Fibroblast of mammary gland (primary cell): ENCODE data around the gene NRCAM.

Source experiments
- DNase-seq: peaks from one replicate; pipeline ENCODE4 v3.0.0-alpha.2; 2010; ENCODE audit warnings: low read depth
- H3K4me3 ChIP-seq: 2 replicates; pipeline ENCODE4 v1.5.1; 2011; ENCODE audit warnings: low read depth, mild to moderate bottlenecking, low read length, moderate library complexity; ENCODE audit not compliant: control insufficient read depth
- TF ChIP-seq, protein P1 (sequence below): conservative IDR thresholded peaks from 2 replicates; pipeline ENCODE4 v1.5.1; 2011; ENCODE audit warnings: low read depth, low read length, inconsistent platforms; ENCODE audit not compliant: control insufficient read depth, insufficient read depth

Gene NRCAM

DNA sequence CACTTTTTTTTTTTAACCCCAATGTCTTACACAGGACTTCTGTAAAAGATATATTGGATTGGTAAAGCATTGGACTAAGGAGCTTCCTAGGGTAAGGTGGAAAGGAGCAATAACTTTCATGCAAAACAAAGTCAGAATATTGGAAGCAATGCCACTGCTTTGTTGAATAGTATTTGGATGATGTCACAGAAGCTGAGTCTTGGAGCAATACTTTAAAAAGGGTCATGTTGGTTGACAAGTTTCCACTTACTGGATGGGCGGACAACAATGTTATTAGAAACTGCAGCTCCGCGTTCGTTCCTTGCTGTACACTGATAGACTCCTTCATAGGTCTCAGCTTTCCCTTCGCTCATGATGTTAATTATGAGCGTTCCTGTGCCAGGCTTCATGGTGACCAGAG lies 224.2 kb downstream of the NRCAM start:
- TF ChIP-seq, protein P1, sequence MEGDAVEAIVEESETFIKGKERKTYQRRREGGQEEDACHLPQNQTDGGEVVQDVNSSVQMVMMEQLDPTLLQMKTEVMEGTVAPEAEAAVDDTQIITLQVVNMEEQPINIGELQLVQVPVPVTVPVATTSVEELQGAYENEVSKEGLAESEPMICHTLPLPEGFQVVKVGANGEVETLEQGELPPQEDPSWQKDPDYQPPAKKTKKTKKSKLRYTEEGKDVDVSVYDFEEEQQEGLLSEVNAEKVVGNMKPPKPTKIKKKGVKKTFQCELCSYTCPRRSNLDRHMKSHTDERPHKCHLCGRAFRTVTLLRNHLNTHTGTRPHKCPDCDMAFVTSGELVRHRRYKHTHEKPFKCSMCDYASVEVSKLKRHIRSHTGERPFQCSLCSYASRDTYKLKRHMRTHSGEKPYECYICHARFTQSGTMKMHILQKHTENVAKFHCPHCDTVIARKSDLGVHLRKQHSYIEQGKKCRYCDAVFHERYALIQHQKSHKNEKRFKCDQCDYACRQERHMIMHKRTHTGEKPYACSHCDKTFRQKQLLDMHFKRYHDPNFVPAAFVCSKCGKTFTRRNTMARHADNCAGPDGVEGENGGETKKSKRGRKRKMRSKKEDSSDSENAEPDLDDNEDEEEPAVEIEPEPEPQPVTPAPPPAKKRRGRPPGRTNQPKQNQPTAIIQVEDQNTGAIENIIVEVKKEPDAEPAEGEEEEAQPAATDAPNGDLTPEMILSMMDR: no peak
- DNase-seq: no peak
- no peak overlapping the region for H3K4me3 ChIP-seq

DNA sequence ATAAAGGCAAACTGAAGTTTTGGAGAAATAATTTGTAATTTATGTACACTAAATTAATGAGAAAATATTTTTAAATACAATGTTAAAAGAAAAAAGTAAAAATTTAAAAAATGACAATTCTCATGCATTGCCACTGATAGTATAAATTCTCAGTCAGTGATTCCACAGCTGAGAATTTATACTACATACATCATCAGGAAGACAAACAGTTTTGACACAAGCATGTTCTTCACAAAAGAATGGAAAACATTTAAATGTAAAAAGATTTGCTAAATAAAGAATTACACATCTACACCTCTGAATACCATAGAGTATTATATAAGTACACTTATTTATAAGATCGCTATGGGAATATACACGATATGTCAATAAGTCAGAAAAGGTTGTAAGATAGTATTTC lies 225.0 kb downstream of the NRCAM start:
- H3K4me3 ChIP-seq: no peak overlapping the region
- DNase-seq: no peak
- TF ChIP-seq, protein P1: no peak

DNA sequence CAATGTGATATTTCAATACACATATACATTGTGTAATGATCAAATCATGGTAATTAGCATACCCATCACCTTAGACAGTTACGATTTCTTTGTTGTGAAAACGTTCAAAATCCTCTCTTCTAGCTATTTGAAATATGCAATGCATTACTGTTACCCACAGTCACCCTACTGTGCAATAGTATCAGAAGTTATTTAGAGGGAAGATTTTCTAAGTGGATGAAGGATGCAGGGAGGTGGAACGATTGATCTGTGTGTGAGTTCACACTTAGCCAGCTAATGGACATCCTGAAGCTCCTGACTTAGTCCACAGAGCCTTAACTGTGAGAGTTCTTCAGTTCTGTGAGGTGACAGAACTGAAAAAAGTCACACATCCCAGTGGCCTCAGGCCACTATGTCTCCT lies 228.9 kb downstream of the NRCAM start:
- DNase-seq: no peak
- TF ChIP-seq, protein P1: no peak
- H3K4me3 ChIP-seq: no peak overlapping the region

DNA sequence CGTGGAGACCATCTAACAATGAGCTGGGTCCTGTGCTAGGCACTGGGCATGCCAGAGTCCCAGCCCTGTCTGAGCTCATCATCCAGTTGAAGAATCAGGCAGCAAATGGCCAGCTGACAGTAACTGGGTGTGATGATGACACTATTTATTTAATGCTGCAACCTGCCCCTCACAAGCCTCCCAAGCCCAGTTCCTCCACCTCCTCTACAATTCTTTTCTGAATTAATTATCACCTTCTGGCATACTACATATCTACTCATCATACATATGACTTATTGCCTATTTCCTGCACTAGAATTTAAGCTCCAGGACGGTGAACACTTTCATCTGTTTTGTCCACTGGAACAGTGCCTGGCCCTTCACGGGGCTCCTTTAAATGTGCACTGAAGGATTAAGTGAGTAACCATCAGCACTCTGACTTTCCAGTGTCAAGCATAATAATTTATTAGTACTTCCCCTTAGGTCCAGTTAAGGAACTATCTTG lies 229.4 kb downstream of the NRCAM start:
- DNase-seq: no peak

DNA sequence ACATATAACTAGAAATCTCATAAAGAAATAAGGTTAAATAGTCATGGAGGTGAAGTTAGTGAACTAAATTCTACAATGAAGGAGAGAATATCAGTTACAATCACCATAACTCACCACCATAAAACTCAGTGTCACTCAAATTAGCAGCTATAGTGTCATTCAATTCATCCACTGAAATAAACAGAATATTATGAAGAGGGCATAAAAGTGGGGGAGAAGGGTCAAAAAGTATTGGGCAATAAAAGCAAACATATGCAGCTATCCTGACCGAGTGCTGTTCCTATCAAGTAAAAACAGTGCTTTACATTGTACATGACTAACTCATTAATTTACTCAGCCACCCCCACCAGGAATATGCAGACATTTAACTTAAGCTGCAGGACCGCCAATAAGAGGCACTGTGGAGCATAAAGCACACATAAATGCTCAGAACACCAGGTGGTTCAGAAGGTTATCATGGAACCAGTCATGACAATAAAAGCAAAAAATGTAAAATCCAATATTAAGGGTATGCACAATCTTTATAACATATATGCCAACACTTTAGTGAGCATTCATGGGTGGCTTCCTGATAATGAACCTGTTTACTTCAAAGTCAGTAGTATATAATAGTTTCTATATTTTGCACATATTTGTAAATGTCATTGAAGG lies 230.6 kb downstream of the NRCAM start:
- TF ChIP-seq, protein P1: no peak
- no peak overlapping the region for H3K4me3 ChIP-seq
- DNase-seq: no peak

More for the DNA sequence above, 229.4 kb downstream of the NRCAM start:
- TF ChIP-seq, protein P1: no peak
- no peak overlapping the region for H3K4me3 ChIP-seq

DNA sequence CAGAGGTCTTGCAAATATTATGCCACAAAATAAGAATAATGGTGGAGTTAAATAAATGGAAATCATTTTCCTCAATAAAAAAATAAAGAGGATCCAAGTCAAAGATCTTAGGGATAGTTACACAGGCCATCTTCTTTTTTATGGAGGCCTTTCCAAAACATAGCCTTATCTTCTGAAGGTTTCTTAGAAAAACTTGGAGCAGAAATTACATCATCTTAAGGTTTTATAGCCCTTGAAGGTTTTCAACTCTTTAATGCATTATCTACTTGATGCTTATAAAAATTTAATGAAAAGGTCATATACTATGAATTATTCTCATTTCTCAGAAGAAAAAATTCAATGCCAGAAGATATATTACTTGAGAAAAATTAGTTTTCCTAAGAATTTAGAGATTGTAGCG lies 231.8 kb downstream of the NRCAM start:
- TF ChIP-seq, protein P1: no peak
- no peak overlapping the region for H3K4me3 ChIP-seq
- no peak for DNase-seq

DNA sequence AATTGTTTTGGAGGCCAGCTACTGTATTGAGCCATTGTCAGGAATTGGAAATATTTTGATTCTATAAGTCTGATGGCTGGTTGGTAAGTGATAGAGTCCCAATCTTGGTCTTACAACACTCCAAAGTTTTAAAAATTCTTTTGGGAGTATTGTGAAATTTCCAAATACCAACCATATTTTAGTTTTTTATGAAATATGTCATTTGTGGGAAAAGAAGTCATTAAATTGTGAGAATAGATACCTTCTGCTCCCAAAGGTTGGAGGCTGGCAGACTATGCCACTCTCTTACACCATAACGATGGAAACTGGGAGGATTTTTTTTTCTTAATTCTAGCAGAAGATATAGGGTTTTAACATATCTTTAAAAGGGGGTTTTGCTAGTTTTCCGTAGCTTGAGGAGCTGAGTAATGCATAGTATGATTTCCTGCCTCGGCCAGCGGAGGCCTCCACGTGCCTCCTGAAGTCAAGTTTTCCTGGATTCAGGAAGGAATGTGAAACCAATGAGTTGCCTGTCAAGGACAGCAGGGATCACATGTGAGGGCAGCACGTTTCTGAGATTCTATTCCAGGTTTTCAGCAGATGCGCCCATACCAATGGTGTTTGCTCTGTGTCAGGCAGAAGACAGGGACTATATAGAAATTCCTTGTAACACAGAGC lies 233.9 kb downstream of the NRCAM start:
- TF ChIP-seq, protein P1: no peak
- H3K4me3 ChIP-seq: no peak overlapping the region
- no peak for DNase-seq
